Activated CD4-positive, alpha-beta T cell treated with anti-CD3 and anti-CD28 coated beads for 1 hour (primary cell): ENCODE measurements around the gene NOS3.
A peak's percentile ranks its signal among the peaks of the same experiment; 100 is the strongest.

Source experiments
- DNase-seq: peaks from one replicate; pipeline ENCODE4 v3.0.0-alpha.2; 2020

Gene NOS3

GRCh38 chr7:150965273-150965830 lies 25.5 kb upstream of the NOS3 start:
- no peak for DNase-seq

- no peak for DNase-seq
Measured at GRCh38 chr7:150966002-150966401, 24.8 kb upstream of the NOS3 start.

DNA sequence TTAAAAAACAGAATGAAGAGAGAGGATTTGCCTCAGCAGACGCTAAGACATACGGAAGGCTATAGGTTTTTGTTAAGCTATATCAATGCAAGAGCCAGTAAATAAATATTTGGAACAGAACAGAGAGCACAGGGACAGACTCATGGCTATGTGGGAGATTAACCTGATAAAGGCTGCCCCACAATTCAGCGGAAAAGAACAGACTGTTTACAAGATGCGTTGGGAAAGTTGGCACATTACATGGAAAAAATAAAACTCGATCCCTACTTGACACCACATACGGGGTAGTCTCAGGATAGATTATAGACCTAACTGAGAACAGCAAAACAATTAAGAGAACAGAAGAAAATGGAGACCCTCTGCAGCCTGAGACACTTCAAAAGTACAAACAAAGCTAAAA lies 23.5 kb upstream of the NOS3 start:
- DNase-seq = no peak

DNA sequence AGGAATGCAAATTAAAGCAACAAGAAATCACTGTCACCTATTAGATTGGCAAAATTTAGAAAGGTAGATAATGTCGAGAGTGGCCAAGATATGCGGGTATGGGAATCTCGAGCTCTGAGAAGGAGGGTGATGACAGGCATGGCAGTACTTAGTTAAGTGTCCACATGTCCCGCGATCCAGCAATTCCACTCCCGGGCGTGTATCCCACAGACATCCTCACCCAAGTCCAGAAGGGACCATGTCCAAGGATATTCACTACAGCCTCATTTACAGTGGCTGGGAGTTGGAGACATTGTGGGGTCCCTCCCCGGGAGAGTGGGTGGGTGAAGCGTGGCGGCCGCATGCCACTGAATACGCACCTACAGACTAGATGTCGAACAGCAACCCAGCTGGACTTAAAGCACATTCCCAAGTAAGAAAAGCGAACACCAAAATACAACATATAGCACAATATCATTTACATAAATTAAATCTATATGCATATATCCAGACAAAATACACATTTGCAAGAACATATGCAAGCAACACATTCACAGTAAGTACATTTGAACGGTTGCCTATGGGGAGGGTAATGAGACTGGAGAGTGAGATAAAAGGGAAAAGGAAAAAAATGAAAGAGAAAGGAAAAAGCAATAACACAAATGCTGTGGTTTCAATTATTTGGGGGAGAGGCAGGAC lies 22.6 kb upstream of the NOS3 start:
- no peak for DNase-seq

DNA sequence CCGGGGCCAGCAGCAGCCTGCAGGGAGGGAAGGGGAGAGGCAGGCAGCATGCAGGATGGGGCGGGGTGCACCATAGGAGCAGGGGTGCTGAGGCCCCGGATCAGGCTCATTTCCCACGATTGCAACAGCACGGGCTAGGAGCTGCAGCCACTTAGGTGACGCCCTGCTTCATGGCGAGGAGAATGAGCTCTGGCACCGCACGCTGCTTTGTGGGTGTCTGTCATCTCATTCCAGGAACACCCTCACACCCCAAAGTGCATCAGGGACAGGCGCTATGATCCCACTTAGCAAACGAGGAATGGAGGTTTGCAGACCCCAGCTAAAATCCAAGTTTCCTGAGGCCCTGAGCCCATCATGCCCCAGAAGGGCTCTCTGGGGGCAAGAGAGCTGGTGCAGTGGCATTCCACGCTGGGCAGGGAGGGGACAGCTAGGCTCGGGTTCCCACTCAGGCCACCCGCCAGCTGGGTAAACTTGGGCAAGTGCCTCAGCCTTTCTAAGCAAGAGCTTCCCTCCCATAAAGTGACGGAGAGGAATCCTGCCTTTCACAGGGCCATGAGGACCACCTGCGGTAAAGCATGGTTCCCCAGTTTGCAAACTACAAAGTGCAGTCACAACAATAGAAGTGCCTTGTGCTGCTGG lies 22.0 kb upstream of the NOS3 start:
- no peak for DNase-seq

- DNase-seq = no peak
Measured at GRCh38 chr7:150969475-150969874, 21.3 kb upstream of the NOS3 start.

- no peak for DNase-seq
Measured at GRCh38 chr7:150970424-150970823, 20.4 kb upstream of the NOS3 start.

DNA sequence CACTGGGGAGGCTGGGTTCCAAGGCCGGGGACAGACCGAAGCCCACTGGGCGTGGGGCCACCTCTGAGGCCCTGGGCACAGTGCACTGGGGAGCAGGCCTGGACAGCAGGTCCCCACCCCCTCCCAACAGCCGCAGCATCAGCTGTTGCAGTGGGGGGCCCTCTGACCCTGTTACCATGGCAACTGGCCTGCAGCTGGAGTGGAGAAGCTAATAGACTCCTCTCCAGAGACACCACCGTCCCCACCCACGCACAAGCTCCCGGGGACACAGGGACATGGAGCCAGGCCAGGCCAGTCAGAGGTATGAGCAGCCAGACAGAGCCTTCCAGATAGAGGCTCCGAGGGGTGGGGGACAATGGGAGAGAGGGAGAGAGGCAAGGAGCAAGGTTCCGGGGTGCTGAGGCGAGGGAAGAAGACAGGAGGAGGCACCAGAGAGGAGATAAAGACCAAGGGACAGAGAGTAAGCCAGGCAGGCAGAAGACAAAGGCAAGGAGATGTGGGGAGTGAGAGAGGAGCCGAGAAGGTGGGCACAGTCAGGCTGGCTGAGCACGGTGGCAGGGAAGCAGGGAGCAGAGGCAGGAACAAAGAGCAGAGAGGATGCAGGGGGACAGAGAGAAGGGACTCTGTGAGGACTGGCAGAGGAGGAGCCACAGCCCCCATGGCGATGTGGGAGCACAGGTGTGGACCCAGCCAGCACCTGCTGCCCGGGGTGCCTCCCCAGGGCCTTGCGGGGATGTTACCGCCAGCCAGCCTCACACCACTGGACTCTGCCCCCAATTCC lies 19.4 kb upstream of the NOS3 start:
- DNase-seq = no peak

DNA sequence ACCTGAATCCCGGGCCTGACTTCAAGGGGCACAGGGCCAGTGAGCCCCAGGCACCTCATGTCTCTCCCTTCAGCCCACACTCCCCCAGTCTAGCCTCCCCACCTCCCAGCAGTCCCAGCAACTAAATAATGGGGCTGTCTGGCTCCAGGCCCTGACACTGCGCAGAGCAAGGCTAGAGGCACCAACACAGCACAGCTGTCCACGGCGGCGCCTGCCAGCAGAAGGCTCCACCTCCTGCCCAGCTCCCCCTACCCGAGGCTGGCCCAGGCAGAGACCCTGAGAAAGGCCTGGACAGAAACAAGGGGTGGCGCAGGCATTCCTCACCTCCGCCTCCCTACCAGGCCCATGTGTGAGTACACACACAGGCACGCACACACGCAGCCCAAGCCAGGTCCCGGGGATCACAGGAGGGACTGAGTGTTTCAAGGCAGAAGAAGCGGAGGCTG lies 18.8 kb upstream of the NOS3 start:
- DNase-seq = no peak

GRCh38 chr7:150972741-150973140 lies 18.1 kb upstream of the NOS3 start:
- DNase-seq = no peak

DNA sequence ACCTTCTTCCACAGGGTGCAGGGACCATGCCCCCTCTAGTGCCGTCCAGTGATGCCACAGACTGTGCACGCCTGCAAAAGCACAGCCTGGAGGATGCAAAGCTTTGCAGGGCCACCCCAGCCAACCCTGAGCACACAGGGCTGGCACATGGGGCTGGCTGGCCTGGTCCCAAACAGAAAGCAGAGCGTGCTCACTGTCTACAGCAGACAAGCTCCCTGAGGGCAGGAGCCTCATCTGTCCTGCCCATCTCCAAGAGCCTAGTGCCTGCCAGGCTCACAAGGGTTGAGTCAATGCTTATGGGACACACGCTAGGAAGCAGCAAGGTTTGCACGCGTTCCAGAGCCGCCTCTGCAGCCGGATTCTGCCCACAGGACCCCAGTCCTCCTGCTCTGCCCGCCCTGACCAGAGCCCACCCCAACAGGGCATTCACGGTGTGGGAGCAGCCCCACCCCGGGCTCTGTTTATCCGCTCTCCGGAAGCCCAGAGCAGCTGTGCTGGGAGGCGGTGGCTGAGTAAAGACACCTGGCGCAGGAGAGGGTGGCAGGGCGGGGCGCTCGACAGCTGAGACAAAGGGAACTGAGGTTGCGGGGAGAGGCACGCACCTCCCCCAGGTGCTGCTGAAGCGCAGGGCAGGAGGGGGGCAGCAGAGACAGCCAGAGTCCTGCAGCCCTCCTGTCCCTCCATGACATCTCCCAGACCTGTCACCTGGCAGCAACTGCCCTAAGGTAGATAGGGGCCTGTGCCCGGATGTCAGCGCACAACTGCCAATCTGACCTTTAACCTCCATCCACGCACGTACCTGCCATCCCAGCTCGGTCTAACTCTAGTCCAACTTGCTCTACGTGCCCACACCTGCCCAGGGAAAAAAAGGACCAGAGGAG lies 17.0 kb upstream of the NOS3 start:
- no peak for DNase-seq

DNA sequence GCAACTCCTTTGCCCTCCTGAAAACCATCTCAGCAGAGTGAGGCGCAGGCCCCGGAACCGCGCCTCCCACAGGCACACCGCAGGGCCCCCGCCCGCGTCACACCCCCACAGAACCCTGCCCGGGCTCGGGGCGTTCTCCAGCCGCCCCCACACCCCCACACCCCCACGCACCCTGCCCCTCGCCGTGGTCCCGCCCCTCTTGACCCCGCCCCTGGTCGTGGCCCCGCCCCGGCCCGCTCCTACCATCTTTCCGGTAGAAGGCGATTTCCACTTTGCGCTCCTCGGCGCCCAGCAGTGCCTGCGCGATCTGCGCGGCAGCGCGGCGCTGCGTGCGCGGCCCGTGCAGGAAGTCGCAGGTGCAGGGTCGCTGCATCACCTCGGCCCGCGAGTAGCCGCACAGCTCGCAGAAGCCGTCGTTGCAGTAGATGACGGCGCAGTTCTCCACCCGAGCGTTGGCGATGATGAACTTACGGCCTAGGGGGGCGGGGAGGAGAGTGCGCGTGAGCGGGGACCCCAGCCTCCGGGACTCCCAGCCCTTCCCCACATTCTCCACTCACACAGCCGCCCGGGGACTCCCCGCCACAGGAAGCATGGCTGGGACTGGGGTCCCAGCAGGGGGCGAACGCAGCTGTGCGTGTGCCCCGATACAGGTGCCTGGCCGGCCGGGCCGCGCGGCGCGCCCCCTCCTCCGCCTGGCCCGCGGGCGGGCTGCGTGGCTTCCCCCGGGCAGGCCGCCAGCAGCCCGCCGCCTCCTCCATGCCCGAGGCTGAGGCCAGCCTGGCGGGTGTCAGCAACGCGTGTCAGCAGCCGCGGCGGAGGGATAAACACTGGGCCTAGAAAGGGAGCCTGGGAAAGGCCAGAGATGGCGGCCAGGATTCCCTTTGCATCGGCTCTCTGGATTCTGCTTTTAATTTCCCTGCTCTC lies 16.1 kb upstream of the NOS3 start:
- DNase-seq = peak; percentile 75

- DNase-seq = no peak
Measured at GRCh38 chr7:150975536-150976319, 15.1 kb upstream of the NOS3 start.

GRCh38 chr7:150976529-150977381 lies 14.1 kb upstream of the NOS3 start:
- DNase-seq = no peak

- no peak for DNase-seq
Measured at GRCh38 chr7:150977382-150978125, 13.3 kb upstream of the NOS3 start.

DNA sequence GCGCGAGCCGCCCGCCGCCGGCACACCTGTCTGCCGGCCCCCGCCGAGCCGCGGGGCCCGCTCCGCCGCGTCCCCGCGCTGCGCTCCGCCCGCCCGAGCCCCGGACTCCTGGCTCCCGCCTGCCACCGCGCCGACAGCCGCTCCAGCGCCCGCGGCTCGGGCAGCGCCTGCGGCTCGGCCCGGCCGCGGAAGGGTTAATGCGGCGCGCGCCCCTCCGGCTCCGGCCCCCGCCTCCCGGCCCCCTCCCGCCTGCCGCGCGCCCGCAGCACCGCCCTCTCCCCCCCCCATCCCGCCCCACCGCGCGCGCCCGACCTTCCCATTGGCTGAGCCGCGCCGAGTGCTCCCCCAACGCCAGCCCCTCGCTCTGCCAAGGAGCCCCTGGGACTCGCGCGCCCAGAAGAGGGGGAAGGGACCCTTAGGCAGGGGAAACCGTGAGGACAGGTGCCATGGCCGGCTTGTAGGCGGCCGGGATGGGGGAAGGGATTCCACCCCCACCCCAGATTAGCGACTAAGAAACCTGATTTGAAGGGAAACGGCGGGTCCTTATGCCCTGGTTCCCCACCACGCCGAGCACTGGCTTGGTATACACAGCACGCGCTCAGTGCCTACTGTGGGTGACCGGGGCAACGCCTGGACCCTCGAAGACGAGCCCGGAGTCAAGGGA lies 12.6 kb upstream of the NOS3 start, which contains the start of gene KCNH2:
Gene KCNH2 (minus strand): TSS at position 196 of the 664 bp plus-strand sequence. CDS start 408 bp downstream, outside the sequence.
- DNase-seq = no peak

DNA sequence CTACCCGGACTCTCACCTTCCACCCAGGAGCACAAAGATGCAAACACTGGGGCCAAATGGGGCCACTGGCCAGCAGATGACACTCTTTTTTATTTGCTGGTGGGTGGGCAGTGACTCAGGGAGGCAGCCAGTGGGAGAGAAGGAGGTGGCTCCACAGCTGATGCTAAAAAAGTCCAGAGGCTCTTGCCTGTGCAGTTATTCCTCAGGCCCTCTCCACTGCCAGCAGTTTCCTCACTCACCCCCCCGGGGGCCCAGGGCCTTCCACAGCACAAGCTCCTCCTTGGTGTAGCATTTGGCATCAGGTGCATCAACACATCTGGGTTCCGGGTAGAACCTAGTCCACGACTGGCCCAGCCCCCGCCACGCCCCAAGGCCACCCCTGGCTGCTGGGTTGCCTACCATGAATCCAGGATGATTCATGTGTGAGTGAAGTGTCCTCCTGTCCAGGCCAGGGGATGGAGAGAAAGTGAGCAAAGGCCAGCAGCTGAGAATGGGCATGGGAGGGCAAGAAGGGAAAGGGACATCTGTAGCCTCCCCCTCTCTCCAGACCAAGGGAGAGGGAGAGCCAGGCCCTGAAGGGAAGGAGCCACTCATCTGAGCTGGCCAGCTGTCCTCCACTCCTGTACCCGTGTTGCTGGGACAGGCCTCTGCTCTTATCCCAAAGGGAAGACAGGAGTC lies 11.0 kb upstream of the NOS3 start:
- no peak for DNase-seq

GRCh38 chr7:150980663-150981062 lies 10.2 kb upstream of the NOS3 start:
- no peak for DNase-seq
